Stimulated activated CD4-positive, alpha-beta T cell treated with anti-CD3 and anti-CD28 coated beads, Interleukin-15, amount 100 ng/mL, for 24 hours (primary cell): ENCODE data around the gene RHBDD2.
"Not testable (repeated sequence)": the region's sequence is repeated elsewhere in the genome, so short reads cannot be mapped to it uniquely, and the experiment has no call there.

ENCODE experiments used
- DNase-seq: peaks from one replicate; pipeline ENCODE4 v3.0.0-alpha.2; 2020

RHBDD2 gene

DNA sequence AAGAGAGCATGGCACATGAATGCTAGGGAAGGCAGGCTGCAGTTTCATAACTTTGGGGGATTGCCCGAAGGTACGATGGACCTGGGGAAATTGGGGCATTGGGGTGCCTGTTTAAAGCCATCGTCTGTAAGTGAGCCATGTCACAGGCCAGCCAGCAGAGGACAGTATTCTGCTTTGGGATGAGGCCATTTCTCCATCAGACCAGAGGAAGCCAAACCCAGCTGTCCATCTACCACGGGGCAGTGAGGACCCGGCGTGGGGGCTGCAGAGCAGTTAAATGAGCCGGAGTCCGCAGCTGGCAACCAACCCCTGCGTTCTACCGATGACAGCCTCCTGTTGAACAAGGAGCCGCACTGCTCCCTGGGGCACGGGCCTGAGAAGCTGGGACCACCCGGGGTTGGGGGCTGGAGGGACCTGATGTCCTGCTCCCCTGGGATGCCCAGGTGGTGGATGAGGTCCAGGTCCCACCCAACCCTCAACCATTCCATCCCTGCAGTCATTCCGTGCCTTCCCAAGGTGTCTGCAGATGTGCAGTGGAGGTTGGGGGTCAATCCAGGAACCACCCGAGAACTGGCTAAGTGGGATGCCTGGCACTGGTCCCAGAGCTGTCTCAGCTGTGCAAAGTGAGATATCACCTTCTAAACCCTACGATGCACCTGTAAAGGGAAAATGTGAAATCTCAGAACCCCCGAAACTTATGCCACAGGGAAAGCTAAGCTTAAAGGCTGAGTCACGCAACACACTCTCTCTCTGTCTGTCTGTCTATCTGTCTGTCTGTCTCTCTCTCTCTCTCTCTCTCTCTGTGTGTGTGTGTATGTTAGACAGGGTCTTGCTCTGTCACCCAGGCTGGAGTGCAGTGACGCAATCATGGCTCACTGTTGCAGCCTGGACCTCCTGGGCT lies 12.1 kb upstream of the RHBDD2 start:
- peak; percentile 58 for DNase-seq

DNA sequence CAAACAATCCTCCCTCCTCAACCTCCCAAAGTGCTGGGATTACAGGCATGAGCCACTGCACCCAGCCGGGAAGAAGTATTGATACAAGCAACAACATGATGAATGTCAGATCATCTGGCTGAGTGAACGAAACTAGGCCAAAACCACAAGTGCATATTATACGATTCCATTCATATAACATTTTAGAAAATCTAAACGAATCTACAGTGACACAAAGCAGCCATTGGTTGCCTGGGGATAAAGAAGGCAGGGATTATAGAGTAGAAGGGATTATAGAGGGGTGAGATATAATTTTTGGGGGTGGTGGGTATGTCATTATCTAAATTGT lies 11.5 kb upstream of the RHBDD2 start:
- DNase-seq: no peak

DNA sequence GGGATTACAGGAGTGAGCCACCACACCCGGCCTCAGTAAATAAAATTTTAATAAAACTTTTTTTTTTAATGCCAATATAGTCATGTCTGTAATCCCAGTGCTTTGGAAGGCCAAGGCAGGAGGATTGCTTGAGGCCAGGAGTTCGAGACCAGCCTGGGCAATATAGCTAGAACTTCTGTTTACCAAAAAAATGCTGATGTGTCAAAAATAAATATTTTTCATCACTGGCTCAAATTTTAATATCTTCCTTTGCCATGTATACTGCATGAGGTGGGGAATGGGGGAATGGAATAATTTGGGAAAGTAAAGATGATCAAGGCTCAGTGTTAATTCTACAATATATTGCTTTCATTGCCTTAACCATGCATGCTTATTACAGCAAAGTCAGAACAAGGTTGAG lies 10.7 kb upstream of the RHBDD2 start:
- DNase-seq: no peak

DNA sequence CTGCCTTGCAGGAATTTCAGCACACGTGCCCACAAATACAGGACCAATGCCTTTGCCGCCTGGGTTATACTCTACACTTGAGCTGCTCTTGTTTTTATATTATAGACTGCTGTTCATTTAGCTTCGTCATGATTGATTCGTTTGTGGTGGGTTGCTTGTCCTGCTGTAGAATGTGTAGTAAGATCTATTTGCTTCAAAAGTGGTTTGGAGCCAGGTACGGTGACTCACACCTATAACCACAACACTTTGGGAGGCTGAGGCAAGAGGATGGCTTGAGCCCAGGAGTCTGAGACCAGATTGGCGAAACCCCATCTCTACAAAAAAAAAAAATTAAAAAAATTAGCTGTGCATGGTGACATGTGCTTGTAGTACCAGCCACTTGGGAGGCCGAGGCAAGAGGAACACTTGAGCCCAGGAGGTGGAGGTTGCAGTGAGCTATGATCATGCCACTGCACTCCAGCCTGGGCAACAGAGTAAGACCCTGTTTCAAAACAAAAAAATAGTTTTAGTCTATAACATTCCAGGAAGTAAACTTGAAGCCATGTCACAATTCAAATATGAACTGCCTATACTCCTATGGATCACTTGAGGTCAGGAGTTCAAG lies 9.0 kb upstream of the RHBDD2 start:
- peak; percentile 30 for DNase-seq

DNA sequence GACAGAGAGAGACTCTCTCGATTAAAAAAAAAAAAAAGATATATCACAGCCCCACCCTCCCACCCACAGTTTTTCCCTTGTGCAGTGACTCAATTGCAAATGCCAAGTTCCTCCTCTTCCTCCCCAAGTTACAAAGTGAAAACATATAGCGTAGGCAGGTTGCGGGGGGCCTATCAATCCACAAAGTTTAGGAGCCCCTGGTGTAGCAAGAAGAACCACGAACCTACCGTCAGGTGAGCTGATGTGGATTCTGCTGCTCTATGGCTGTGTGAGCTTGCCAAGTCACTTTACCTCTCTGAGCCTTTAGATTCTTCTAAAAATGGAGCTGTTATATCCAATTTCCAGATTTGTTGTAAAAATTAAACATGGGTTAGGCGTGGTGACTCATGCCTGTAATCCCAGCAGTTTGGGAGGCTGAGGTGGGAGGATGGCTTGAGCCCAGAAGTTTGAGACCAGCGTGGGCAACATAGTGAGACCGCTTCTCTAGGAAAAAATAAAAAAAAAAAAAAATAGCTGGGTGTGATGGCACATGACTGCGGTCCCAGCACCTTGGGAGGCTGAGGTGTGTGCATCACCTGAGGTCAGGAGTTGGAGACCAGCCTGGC lies 8.2 kb upstream of the RHBDD2 start:
- DNase-seq: peak; percentile 41

DNA sequence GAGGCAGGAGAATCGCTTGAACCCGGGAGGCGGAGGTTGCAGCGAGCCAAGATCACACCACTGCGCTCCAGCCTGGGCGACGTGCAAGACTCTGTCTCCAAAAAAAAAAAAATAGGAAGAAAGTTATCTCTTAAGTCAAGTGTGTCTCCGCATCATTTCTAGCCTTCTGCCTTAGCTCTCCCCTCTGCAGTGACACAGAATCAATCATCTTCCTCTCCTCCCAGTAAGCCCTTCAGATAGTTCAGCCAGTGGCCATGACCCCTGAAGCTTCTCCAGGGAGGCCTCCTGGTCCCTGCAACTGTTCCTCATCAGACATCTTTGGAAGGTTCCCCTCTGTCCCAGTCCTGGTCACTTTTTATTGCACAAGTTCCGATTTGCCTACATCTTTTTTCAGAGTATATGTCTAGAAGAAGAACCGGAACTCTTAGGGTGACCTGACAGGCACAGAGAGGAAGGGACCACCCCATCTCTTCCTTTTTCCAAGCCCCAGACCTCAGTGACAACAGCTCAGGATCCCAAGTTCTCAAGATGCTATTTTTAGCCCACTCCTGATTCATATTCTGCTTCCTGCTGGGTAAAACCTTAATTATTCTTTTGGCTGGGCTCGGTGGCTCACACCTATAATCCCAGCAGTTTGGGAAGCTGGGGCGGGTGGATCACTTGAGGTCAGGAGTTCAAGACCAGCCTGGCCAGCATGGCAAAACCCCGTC lies 6.6 kb upstream of the RHBDD2 start:
- no peak for DNase-seq

DNA sequence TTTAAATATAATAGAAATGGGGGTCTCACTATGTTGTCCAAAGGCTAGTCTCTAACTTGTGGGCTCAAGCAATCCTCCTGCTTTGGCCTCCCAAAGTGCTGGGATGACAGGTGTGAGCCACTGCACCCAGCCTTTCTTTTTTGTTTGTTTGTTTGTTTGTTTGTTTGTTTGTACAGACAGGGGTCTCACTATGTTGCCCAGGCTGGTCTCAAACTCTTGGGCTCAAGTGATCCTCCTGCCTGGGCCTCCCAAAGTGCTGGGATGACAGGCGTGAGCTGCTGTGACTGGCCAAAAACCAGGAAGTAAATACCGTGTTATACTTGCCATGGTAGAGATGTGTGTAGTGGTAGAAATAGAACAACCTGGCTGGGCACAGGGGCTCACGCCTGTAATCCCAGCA lies 4.7 kb upstream of the RHBDD2 start:
- DNase-seq: not testable (repeated sequence)

DNA sequence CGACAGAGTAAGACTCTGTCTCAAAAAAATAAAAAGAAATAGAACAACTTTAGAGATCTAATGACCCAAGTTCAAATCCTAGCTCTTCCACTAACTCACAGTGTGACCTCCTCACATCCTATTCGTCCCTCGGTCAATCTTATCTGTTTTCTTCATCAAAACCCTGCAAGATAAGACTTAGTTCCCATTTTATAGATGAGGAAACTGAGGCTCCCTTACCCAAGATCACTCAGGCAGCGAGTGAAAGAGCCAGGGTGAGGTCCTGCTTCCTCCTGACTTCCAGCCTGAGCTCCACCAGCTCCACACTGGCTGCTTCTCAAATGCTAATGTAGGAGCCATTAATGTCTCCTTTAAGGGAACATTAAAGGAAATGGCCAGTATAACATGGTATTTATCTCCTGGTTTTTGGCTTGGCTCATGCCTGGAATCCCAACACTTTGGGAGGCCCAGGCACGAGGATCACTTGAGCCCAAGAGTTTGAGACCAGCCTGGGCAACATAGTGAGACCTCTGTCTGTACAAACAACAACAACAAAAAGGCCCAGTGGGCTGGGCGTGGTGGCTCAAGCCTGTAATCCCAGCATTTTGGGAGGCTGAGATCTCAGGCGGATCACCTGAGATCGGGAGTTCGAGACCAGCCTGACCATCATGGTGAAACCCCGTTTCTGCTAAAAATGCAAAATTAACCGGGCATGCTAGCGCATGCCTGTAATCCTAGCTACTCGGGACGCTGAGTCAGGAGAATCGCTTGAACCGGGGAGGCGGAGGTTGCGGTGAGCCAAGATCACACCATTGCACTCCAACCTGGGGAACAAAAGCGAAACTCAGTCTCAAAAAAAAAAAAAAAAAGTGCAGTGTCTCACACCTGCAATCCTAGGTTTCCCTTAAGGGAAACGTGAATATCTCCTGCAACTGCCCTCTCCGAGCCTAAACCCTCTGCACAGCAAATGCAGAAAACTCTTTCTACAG lies 3.4 kb upstream of the RHBDD2 start:
- DNase-seq: no peak

DNA sequence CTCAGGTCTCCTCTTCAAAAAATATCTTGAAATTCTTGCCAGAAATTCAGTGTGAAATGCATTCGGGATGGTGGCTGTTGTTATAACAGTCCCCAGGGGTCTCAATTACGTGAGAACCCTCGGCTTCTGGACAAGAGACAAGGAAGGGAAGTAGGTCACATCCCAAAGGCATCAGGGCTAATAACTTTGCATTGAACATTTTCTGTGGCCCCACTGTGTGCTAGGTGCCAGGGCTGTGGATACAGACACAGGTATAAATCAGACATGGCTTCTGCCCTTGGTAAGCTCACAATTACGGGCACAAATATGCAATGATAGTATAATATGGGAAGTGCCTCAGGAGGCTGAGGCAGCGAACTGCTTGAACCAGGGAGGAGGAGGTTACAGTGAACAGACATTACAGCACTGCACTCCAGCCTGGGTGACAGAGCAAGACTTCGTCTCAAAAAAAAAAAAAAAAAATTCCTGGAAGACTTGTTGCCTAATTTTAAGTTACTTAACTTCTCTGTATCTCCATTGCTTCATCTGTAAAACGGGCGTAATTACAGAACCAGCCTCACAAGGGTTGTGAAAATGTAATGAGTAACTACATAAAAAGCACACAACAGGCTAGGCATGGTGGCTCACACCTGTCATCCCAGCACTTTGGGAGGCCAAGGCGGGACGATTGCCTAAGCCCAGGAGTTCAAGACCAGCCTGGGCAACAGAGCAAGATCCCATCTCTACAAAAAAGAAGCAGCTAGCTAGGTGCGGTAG lies 2.5 kb upstream of the RHBDD2 start:
- DNase-seq: no peak

DNA sequence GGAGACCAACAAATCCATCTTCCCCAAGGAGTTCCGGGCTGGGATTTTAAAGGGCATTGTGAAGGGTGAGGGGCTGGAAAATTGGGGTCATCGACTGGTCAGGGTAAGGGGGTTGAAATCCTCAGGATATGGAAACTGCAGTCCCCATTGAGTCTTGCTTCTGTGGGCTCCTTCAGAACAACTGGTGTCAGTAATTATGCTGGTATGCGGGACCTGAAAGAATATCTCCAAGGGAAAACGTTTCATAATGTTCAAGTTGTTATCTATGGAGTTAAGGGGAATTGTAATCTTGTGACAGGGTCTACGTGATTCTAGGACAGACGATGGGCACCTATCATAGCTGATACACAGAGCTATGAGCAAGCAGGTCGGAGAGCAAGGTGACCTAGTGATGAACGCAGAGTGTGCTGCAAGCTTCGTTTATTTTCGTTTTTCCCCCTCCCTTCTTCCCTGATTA lies 494 bp upstream of the RHBDD2 start:
- DNase-seq: no peak

DNA sequence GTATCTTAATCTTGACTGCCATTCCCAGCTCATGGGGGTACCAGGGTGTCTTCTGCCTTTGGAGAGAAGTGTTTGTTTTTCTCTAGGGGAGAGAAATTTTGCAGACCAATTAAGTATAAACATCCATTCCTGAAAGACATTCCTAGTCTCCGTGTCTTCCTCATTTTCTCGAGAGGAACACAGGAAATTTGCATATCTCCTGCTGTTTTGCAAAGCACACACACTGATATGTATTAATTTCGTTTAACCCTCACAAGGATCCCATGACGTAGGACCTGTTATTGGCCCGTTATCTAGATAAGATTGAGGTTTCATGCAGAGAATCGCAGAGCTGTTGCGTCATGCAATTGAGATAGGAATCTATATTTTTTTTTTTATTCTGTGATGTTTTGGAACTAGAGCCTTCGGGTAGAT lies 944 bp downstream of the RHBDD2 start:
- peak; percentile 36 for DNase-seq

DNA sequence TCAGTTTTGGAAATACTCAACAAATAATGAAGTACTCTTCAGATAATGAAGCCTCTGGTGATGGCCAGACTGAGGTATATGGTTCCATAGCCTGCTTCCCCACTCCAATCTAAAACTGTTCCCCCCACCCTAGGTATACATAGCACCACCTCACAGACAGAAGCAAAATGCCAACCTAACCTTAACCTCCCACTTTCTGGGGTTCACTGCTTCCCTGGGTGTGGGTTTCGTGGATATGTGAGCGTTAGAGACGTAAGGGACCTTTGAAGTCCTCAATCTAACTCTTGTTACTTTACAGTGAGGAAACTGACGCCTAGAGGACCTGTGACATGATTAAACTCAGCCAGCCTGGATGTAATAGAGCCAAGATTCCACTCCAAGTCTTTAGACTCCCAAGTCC lies 1.4 kb downstream of the RHBDD2 start:
- no peak for DNase-seq

DNA sequence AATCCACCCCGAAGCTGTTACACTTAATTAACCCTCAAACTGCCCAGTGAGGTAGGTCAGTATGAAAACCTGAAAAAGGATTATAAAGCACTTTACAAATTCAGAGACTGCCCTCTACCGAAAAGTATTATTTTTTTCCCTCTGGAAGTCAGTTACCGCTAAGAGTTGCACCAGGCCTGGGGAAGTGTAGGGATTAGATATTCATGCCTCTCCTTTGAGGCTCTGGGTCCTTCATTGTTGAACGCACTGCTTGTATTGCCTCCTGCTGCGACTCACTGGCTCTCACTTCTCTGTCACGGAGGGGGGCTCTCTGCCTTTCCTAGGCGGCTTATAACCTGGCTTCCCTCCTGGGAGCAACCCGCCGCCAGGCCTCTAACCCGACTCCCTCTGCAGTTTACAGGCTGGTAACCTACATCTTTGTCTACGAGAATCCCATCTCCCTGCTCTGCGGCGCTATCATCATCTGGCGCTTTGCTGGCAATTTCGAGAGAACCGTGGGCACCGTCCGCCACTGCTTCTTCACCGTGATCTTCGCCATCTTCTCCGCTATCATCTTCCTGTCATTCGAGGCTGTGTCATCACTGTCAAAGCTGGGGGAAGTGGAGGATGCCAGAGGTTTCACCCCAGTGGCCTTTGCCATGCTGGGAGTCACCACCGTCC lies 2.7 kb downstream of the RHBDD2 start:
- DNase-seq: no peak

DNA sequence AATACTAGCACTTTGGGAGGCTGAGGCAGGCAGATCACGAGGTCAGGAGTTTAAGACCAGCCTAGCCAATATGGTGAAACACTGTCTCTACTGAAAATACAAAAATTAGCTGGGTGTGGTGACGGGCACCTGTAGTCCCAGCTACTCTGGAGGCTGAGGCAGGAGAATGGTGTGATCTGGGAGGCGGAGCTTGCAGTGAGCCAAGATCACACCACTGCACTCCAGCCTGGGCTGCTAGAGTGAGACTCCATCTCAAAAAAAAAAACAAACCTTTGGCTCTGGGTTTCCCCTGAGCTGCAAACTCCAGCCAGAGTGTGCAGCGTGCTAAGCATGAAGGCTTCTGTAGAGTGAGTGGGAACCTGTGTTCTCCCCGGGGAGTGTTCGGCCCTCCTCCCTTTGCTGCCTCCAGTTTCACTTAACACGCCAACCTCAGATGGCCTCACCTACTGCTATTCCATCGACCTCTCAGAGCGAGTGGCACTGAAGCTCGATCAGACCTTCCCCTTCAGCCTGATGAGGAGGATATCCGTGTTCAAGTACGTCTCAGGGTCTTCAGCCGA lies 4.5 kb downstream of the RHBDD2 start:
- DNase-seq: not testable (repeated sequence)

DNA sequence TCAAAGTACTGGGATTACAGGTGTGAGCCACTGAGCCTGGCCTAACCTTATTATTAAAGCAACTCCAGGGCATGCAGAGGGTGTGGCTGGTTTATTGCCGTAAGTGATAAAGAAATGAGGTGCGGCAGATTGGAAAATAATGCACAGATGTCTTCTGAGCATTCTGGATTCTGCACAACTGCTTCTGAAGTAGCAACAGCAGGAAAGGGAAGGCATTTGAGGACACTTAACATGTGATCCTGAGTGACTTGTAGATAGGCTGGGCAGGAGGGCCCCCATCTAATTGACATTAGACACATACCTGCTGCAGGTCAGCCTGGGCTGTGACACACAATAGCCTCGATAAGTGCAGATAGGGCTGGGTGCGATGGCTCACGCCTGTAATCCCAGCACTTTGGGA lies 5.6 kb downstream of the RHBDD2 start:
- DNase-seq: no peak

DNA sequence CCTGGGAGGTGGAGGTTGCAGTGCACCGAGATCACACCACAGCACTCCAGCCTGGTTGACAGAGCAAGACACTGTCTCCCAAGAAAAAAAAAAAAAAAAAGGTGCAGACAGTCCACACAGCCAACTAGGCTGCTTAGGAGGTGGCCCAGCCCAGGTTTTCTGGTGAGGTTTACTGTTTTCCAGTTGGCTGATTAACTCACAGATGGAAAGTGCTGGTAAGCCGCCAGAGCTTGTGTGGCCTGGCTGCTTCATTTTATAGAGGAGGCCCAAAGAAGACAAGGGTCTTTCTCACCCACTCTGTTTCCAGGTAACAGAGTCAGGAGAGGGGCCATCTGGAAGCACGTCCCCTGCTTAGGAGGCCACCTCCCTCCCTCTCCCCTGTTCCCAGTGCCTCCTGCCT lies 6.2 kb downstream of the RHBDD2 start:
- no peak for DNase-seq

DNA sequence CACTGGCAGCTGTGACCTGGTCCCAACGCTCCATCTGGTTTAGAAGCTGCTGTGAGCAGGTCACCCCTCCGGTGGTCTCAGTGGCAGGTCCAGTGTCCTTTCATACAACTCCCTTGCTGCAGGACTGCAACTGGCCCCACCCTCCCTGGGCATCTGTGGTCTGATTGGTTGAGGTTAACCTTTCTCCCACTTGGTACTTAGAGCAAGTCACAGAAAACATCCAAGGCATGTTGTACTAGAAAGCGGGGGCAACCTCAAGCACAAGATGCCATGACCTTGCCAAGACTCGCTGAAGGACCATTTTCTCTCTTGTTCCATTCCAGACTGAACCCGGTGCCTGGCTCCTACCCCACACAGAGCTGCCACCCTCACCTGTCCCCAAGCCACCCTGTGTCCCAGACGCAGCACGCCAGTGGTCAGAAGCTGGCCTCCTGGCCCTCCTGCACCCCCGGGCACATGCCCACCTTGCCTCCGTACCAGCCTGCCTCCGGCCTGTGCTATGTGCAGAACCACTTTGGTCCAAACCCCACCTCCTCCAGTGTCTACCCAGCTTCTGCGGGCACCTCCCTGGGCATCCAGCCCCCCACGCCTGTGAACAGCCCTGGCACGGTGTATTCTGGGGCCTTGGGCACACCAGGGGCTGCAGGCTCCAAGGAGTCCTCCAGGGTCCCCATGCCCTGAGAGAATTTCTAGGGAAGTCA lies 9.0 kb downstream of the RHBDD2 start:
- no peak for DNase-seq

DNA sequence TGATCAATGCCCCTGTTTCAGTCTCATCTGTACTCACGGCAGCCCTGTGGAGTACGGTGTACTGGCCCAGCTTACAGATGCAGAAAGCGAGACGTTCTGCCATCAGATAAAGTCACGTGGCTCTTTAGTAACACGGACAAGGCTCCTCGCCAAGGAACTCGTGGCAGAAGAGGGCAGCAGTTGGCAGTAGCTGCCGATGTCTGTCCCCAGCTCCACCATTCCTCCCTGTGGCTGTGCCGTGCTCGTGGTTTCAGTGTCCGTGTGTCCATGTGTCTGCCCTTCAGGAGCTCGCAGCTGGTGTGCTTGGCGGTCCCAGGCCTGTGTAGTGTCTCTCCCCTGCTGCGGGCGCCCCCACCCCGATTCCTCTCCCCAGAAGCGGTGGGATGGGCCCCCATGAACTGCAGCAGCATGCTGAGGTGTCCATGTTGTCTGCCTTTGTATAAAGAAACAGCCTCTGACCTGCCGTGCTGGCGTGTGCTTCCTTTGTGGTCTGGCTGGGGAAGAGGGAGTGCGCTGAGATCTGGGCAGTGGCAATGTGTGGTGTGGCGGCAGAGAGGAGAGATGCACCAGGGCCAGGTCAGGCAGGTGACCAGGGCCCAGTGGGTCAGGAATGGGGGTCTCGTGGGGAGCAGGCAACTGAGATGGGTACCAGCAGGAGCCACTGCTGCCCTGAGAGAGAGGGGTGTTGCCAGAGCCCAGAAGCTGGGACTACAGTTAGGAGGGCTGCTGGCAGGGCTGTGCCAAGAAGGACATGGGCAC lies 9.8 kb downstream of the RHBDD2 start:
- DNase-seq: no peak

DNA sequence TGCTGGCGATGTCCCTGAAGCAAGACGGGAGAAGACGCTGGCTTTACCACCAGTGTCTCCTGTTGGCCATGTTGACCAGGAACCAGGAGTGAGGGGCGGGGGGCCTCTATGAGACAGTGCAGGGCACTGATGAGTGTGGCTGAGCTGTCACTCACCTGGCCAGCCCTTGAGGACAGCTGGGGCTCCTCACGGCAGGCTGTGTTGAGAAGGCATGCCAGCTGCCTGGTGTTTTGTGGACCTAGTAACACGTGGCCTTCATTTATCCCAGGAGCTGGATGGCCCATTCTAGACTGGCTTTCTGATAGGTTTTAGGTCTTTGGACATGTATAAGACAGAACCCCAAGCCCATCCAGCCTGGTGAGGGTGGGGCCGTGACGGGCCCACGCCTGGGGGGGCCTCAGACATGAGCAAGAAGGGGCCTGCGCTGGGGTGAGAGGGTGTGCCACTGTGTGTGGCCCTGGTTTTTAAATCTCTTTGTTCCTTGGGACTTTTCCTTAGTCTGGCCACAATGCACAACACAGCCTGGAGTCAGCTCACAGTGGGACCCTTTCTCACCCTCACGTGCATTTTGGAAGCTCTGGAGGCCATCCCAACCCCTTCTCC lies 10.5 kb downstream of the RHBDD2 start:
- no peak for DNase-seq
